Mesenchymal stem cell (in vitro differentiated cells and primary cell): ENCODE data around the gene HACD3. TPM values are rescaled to one million over a fixed set of nuclear protein-coding genes. Genes with fewer than 3 reads are reported as not detected.

Experiments
- DNase-seq: peaks from one replicate; pipeline ENCODE4 v3.0.0-alpha.2; 2013
- H2AFZ ChIP-seq: one replicate; pipeline ENCODE4 v1.6.1; 2013; ENCODE audit warnings: low read depth, mild to moderate bottlenecking, control low read depth, inconsistent platforms, low read length, moderate library complexity
- H2AK5ac ChIP-seq: 2 replicates; pipeline ENCODE4 v1.6.1; 2013; ENCODE audit warnings: low read length, moderate library complexity, mild to moderate bottlenecking, inconsistent platforms; ENCODE audit not compliant: severe bottlenecking
- H2BK120ac ChIP-seq: one replicate; pipeline ENCODE4 v1.6.1; 2013; ENCODE audit warnings: low read depth, mild to moderate bottlenecking, inconsistent platforms, low read length, moderate library complexity
- H2BK12ac ChIP-seq, 2 experiments: one replicate each; pipeline ENCODE4 v1.6.1; 2013; ENCODE audit warnings: inconsistent platforms in 2 of 2, low read length in 2 of 2, mild to moderate bottlenecking in 2 of 2, moderate library complexity in 2 of 2, control low read depth in 1 of 2
- H2BK15ac ChIP-seq: one replicate; pipeline ENCODE4 v1.6.1; 2013; ENCODE audit warnings: mild to moderate bottlenecking, low read depth, inconsistent platforms; ENCODE audit not compliant: poor library complexity, severe bottlenecking
- H2BK5ac ChIP-seq: 2 replicates; pipeline ENCODE4 v1.6.1; 2013; ENCODE audit warnings: low read depth, mild to moderate bottlenecking, low read length, control low read depth, inconsistent platforms; ENCODE audit not compliant: poor library complexity, severe bottlenecking
- H3K14ac ChIP-seq, 2 experiments: one replicate each; pipeline ENCODE4 v1.6.1; 2013; ENCODE audit warnings: inconsistent platforms in 2 of 2, low read length in 2 of 2, control low read depth in 1 of 2, mild to moderate bottlenecking in 1 of 2, moderate library complexity in 1 of 2
- H3K18ac ChIP-seq, 2 experiments: one replicate each; pipeline ENCODE4 v1.6.1; 2013; ENCODE audit warnings: inconsistent platforms in 2 of 2, low read length in 2 of 2, control low read depth in 1 of 2, low read depth in 1 of 2, mild to moderate bottlenecking in 1 of 2
- H3K23ac ChIP-seq, 2 experiments: one replicate each; pipeline ENCODE4 v1.6.1; 2013; ENCODE audit warnings: inconsistent platforms in 2 of 2, low read length in 2 of 2, mild to moderate bottlenecking in 2 of 2, moderate library complexity in 2 of 2, control low read depth in 1 of 2
- H3K27ac ChIP-seq: 2 replicates; pipeline ENCODE4 v1.5.1; 2013; ENCODE audit warnings: mild to moderate bottlenecking, moderate library complexity, low read length, control low read depth, inconsistent platforms; ENCODE audit not compliant: poor library complexity, severe bottlenecking
- H3K27me3 ChIP-seq, 2 experiments: 2 replicates each; pipeline versions ENCODE4 v1.6.1 to v1.7.0; 2013; ENCODE audit warnings: low read length in 2 of 2, mild to moderate bottlenecking in 2 of 2, moderate library complexity in 2 of 2, control low read depth in 1 of 2, inconsistent platforms in 1 of 2; ENCODE audit not compliant: control insufficient read depth in 1 of 2, insufficient read depth in 1 of 2
- H3K36me3 ChIP-seq, 2 experiments: 2 replicates each; pipeline versions ENCODE4 v1.6.1 to v1.7.0; 2013; ENCODE audit warnings: low read length in 2 of 2, control low read depth in 1 of 2, inconsistent platforms in 1 of 2, low read depth in 1 of 2, mild to moderate bottlenecking in 1 of 2; ENCODE audit not compliant: insufficient read depth in 2 of 2, control insufficient read depth in 1 of 2
- H3K4ac ChIP-seq, 2 experiments: one replicate each; pipeline ENCODE4 v1.6.1; 2013; ENCODE audit warnings: inconsistent platforms in 2 of 2, low read length in 2 of 2, mild to moderate bottlenecking in 2 of 2, moderate library complexity in 2 of 2, control low read depth in 1 of 2, low read depth in 1 of 2
- H3K4me1 ChIP-seq: 2 replicates; pipeline ENCODE4 v1.6.1; 2013; ENCODE audit warnings: low read depth, low read length, control low read depth; ENCODE audit not compliant: control insufficient read depth, insufficient read depth
- H3K4me2 ChIP-seq: 2 replicates; pipeline ENCODE4 v1.6.1; 2013; ENCODE audit warnings: low read length, mild to moderate bottlenecking, inconsistent platforms; ENCODE audit not compliant: poor library complexity, severe bottlenecking
- H3K4me3 ChIP-seq, 2 experiments: 2 replicates each; pipeline versions ENCODE4 v1.5.1 to v1.7.0; 2013; ENCODE audit warnings: low read length in 2 of 2, mild to moderate bottlenecking in 2 of 2, control low read depth in 1 of 2, low read depth in 1 of 2; ENCODE audit not compliant: insufficient read depth in 1 of 2
- H3K79me1 ChIP-seq: replicated peaks from 2 replicates; pipeline ENCODE4 v1.6.1; 2013; ENCODE audit warnings: mild to moderate bottlenecking, control low read depth, low read length, inconsistent platforms; ENCODE audit not compliant: poor library complexity, severe bottlenecking
- H3K9ac ChIP-seq: 2 replicates; pipeline ENCODE4 v1.7.0; 2013; ENCODE audit warnings: mild to moderate bottlenecking, low read length, moderate library complexity
- H3K9me3 ChIP-seq: 2 replicates; pipeline ENCODE4 v1.7.0; 2013; ENCODE audit warnings: mild to moderate bottlenecking, low read length; ENCODE audit not compliant: control insufficient read depth
- H4K8ac ChIP-seq: one replicate; pipeline ENCODE4 v1.6.1; 2013; ENCODE audit warnings: inconsistent platforms, mild to moderate bottlenecking, low read length, moderate library complexity
- H4K91ac ChIP-seq: one replicate; pipeline ENCODE4 v1.6.1; 2013; ENCODE audit warnings: mild to moderate bottlenecking, low read length, inconsistent platforms
- WGBS: methylation state at CpG from one replicate; pipeline ENCODE4 v1.1.7; 2013; ENCODE audit warnings: mixed read lengths; 5-methylcytosine and 5-hydroxymethylcytosine counted together
- polyA plus RNA-seq, 2 experiments: library from polyadenylated mRNA; stranded (reverse); fragments of 200-250 nt; gene quantifications; one replicate each; pipeline ENCODE4 v1.2.3, GENCODE V29; 2013

HACD3 gene, protein sequence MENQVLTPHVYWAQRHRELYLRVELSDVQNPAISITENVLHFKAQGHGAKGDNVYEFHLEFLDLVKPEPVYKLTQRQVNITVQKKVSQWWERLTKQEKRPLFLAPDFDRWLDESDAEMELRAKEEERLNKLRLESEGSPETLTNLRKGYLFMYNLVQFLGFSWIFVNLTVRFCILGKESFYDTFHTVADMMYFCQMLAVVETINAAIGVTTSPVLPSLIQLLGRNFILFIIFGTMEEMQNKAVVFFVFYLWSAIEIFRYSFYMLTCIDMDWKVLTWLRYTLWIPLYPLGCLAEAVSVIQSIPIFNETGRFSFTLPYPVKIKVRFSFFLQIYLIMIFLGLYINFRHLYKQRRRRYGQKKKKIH
- polyA plus RNA-seq (2013, experiment 1 of 2) = 73.7 TPM
- polyA plus RNA-seq (2013, experiment 2 of 2) = 76.8 TPM

- H3K36me3 ChIP-seq = no peaks in the 10 kb centered on the region
- under 1% methylated on average over 83 of the region's 88 CpGs for WGBS
Measured at GRCh38 chr15:65530318-65531111, at the start of gene HACD3. TSS of gene HACD3 (plus strand) at chr15:65530463. CDS start at chr15:65530632, 169 bp downstream.

DNA sequence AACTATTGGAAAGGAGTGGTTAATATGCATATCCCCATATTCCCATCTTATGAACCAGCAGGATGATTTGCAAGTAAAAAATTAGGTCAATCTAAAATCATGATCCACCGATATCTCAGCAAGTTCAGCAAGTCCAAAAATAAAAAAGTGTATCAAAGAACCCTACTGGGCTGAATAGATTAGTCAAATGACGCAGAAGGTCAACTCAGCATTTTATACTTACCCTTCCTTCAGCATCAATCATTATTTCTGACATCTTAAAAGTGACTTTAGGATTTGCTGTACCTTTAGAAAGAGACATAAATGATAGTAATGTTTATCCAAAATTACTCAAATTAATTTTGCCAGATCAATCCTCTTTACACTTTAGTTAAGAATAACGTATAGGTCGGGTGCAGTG, 45.4 kb upstream of the HACD3 start:
- Histone ChIP-seq H3K36me3 (peaks cover 35 to 71% of the 10 kb centered on the region in 2 experiments), H3K79me1 (peaks cover 11% of the 10 kb centered on the region), H3K27me3 (no peaks in the 10 kb centered on the region), H2BK12ac (no peak overlapping the region), H2BK15ac (no peak overlapping the region), H3K4me3 (no peak overlapping the region), H3K9ac (no peak overlapping the region), H2AFZ (no peak overlapping the region), H3K27ac (no peak overlapping the region), H3K4me2 (no peak overlapping the region), H4K91ac (no peak overlapping the region), H3K4me1 (no peaks in the 10 kb centered on the region), H3K14ac (no peak overlapping the region), H3K23ac (no peak overlapping the region), H2BK120ac (no peak overlapping the region), H3K9me3 (no peaks in the 10 kb centered on the region), H4K8ac (no peak overlapping the region), H3K4ac (no peak overlapping the region), H2AK5ac (no peak overlapping the region), H2BK5ac (no peak overlapping the region), H3K18ac (no peak overlapping the region)
- no peak for DNase-seq
- WGBS = 100% methylated on average over 4 of the region's 4 CpGs

More at GRCh38 chr15:65530318-65531111, at the start of gene HACD3:
- H4K91ac ChIP-seq = peak within 1 kb of the TSS; percentile 94
- peak within 1 kb of the TSS; percentile 73 for H2AFZ ChIP-seq
- H3K23ac ChIP-seq = peak within 1 kb of the TSS in 1 of 2 experiments; percentile 37
- H3K9ac ChIP-seq = peak within 1 kb of the TSS; percentile 91
- H3K9me3 ChIP-seq = no peaks in the 10 kb centered on the region
- H4K8ac ChIP-seq = peak within 1 kb of the TSS; percentile 93
- peak within 1 kb of the TSS; percentile 75 to 96 for H3K18ac ChIP-seq
- no peak within 1 kb of the TSS for H2BK15ac ChIP-seq
- H3K14ac ChIP-seq = peak within 1 kb of the TSS in 1 of 2 experiments; percentile 84
- H3K4ac ChIP-seq = peak within 1 kb of the TSS; percentile 1 to 83
- peak within 1 kb of the TSS in 1 of 2 experiments; percentile 29 for H2BK12ac ChIP-seq
- H3K27me3 ChIP-seq = no peaks in the 10 kb centered on the region
- H3K79me1 ChIP-seq = no peaks in the 10 kb centered on the region
- peaks cover 4% of the 10 kb centered on the region for H3K4me1 ChIP-seq
- peak; percentile 77 for DNase-seq
- H2BK120ac ChIP-seq = no peak within 1 kb of the TSS
- peak within 1 kb of the TSS; percentile 1 for H2BK5ac ChIP-seq
- peak within 1 kb of the TSS; percentile 36 for H3K27ac ChIP-seq
- H3K4me2 ChIP-seq = peak within 1 kb of the TSS; percentile 67
- no peak within 1 kb of the TSS for H2AK5ac ChIP-seq
- peak within 1 kb of the TSS; percentile 74 to 94 for H3K4me3 ChIP-seq

- no peak overlapping the region for H3K4me3 ChIP-seq
- H3K4ac ChIP-seq = no peak overlapping the region
- H2BK5ac ChIP-seq = no peak overlapping the region
- H3K27ac ChIP-seq = no peak overlapping the region
- no peak overlapping the region for H3K14ac ChIP-seq
- H2BK12ac ChIP-seq = no peak overlapping the region
- no peaks in the 10 kb centered on the region for H3K9me3 ChIP-seq
- no peak overlapping the region for H3K4me2 ChIP-seq
- peaks cover 17% of the 10 kb centered on the region for H3K79me1 ChIP-seq
- H4K91ac ChIP-seq = no peak overlapping the region
- H3K23ac ChIP-seq = no peak overlapping the region
- H2AK5ac ChIP-seq = no peak overlapping the region
- WGBS = 100% methylated on average over 2 of the region's 4 CpGs
- no peak overlapping the region for H2BK15ac ChIP-seq
- no peak overlapping the region for H2AFZ ChIP-seq
- no peak overlapping the region for H3K9ac ChIP-seq
- no peak overlapping the region for H4K8ac ChIP-seq
- no peak overlapping the region for H3K18ac ChIP-seq
- H3K36me3 ChIP-seq = peaks cover 36 to 83% of the 10 kb centered on the region in 2 experiments
- DNase-seq = no peak
- H2BK120ac ChIP-seq = no peak overlapping the region
- no peaks in the 10 kb centered on the region for H3K27me3 ChIP-seq
- H3K4me1 ChIP-seq = no peaks in the 10 kb centered on the region
Measured at GRCh38 chr15:65494076-65494475, 36.2 kb upstream of the HACD3 start.

DNA sequence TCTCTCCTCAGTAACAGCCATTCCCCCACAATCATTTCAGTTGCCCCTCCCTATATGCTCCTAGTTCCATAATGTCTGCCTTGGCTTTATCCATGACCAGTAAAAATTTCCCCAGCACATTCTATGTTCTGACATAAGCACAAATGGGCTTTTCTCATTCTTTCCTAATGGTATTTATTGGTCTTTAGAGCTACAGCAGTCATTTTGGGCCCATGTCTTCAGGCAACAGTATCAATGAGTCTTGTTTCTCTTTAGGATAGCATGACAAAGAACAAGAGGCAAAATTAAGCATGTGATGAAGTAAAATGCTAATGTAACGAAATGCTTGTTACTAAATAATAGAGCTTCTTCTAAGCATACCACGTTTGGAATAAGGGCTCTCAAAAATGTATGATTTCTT, 20.9 kb upstream of the HACD3 start:
- DNase-seq = no peak
- no peak overlapping the region for H3K4me3 ChIP-seq
- H2AFZ ChIP-seq = no peak overlapping the region
- no peak overlapping the region for H3K23ac ChIP-seq
- H4K8ac ChIP-seq = no peak overlapping the region
- no peak overlapping the region for H2BK5ac ChIP-seq
- no peak overlapping the region for H2BK12ac ChIP-seq
- H3K14ac ChIP-seq = no peak overlapping the region
- H3K4me1 ChIP-seq = no peaks in the 10 kb centered on the region
- H3K9me3 ChIP-seq = no peaks in the 10 kb centered on the region
- H3K9ac ChIP-seq = no peak overlapping the region
- 89% methylated on average over 1 of the region's 2 CpGs for WGBS
- peaks cover 15% of the 10 kb centered on the region for H3K79me1 ChIP-seq
- H2BK15ac ChIP-seq = no peak overlapping the region
- H3K18ac ChIP-seq = no peak overlapping the region
- H3K4me2 ChIP-seq = no peak overlapping the region
- H2AK5ac ChIP-seq = no peak overlapping the region
- H3K27me3 ChIP-seq = no peaks in the 10 kb centered on the region
- H3K36me3 ChIP-seq = peaks cover 24 to 71% of the 10 kb centered on the region in 2 experiments
- H3K27ac ChIP-seq = no peak overlapping the region
- H3K4ac ChIP-seq = no peak overlapping the region
- no peak overlapping the region for H2BK120ac ChIP-seq
- no peak overlapping the region for H4K91ac ChIP-seq
